HEK293T (cell line): ENCODE measurements around the gene SYCP2L.

Source experiments
- ELF4 ChIP-seq: fragments of 450-650 bp; IDR thresholded peaks from 2 replicates; pipeline ENCODE4 v1.6.1; 2017; ENCODE audit warnings: antibody characterized with exemption
- FOXK2 ChIP-seq: fragments of 450-650 bp; IDR thresholded peaks from 2 replicates; pipeline ENCODE4 v1.6.1; 2016; ENCODE audit warnings: mild to moderate bottlenecking
- L3MBTL2 ChIP-seq: fragments of 450-650 bp; conservative IDR thresholded peaks from 2 replicates; pipeline ENCODE4 v1.6.1; 2016; ENCODE audit warnings: mild to moderate bottlenecking
- NFRKB ChIP-seq: fragments of 450-650 bp; IDR thresholded peaks from 2 replicates; pipeline ENCODE4 v1.6.1; 2016; ENCODE audit warnings: mild to moderate bottlenecking, moderate library complexity
- TARDBP ChIP-seq: fragments of 450-650 bp; IDR thresholded peaks from 2 replicates; pipeline ENCODE4 v1.6.1; 2016

DNA sequence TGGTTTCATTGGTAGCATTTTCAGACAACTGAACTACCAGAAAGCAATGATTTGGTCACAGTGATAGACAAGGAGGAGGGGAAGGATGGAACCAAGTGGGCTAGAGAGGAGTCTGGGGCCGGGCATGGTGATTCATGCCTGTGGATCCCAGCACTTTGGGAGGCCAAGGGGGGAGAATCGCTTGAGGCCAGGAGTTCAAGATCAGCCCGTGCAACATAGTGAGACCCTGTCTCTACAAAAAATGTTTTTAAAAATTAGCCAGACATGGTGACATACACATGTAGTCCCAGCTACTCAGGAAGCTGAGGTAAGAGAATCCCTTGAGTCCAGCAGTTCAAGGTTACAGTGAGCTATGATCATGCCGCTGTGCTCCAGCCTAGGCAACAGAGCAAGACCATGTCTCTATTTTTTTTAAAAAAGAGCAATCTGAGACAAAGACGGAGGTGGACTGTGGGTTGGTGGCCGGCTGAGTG, 70.6 kb downstream of the SYCP2L start:
- TF ChIP-seq TARDBP (no peak), ELF4 (no peak), FOXK2 (no peak), NFRKB (no peak), L3MBTL2 (no peak)
